Measurements from ENCODE around the gene CMTM1. TPM values are rescaled to one million over a fixed set of nuclear protein-coding genes. Genes with fewer than 3 reads are reported as not detected.

The CMTM1 gene
- 0.95 and 1.5 TPM in 2 replicates for total RNA-seq

DNA sequence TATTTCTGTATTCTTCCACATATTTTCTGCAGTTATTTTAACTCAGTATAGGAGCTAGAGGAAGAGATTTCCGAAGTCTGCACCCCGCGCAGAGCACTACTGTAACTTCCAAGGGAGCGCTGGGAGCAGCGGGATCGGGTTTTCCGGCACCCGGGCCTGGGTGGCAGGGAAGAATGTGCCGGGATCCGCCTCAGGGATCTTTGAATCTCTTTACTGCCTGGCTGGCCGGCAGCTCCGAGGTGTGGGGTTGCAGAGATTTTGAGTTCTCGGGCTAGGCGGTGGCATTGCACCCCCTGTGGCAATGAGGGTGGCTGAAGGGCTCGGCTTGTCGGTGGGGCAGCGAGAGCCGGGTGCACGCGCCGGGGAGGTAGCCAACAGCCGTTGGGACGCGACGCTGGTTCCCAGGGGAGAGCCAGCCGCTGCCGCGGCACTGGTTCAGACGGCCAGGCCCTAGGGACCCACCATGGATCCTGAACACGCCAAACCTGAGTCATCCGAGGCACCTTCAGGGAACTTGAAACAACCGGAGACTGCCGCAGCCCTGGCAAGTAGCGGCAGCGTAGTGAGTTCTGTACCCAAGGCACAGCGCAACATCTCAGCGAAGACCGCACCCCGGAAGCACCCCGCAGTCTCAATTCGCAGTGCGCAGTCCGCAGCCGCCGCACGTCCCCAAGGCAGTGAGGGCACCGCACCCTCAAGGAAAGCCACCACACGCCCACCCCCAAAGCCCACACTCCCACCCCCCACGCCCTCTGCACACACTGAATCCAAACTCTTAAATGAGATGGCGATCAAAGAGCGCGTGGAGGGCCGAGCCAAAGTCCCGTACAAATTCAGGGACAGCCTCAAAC, at the start of gene CMTM1:
Gene CMTM1 (plus strand): TSS at position 389 of the 851 bp plus-strand sequence. CDS start 75 bp downstream, at position 464.

GRCh38 chr16:66549284-66550131, 16.7 kb upstream of the CMTM1 start, which contains the start of gene TK2:
Gene TK2 (minus strand): TSS chr16:66550122. CDS start chr16:66550061, 61 bp downstream.

GRCh38 chr16:66552286-66553177, 13.7 kb upstream of the CMTM1 start, which contains the start of gene CKLF:
Gene CKLF (plus strand): TSS chr16:66552576. CDS start chr16:66552716, 140 bp downstream.

DNA sequence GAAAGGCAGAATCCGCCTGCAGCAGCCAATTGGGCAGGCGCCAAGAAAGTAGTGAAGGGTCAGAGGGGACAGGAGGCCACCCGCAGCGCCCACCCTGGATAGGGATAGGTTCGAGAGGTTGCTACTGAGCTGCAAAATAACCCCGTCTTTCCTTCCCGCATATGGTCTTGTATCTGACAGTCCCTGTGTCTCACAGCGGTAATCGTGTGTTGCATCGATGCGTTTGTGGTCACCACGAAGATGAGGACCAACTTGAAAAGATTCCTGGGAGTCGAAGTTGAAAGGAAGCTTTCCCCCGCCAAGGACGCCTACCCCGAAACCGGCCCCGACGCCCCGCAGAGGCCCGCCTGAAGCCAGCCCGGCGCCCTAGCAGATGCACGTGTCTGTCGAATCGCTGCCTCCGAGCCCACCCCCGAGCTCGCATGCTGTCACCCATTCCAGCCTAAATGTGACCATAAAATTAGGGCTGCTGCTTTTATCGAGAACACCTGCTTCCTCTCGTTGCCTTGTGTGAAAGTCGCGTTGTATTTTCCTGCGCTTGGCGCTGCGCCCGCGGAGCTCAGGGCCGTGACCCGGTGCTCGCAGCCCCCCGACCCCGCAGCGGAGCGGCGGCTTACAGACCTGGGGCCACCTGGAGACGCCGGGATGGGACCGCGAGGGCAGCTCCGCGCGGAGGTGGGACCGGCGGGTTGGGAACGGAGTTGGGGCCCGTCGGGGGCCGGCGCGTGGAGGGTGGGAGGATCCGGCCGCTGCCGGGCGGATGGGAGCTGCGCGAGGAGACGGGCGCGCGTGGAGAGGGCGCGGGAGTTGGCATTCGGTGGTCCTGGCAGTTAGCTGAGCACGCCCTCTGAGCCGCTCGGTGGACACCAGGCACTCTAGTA, 12.7 kb downstream of the CMTM1 start, which contains the start of gene CMTM2:
Gene CMTM2 (plus strand): TSS at position 813 of the 881 bp plus-strand sequence. CDS start 145 bp downstream, outside the sequence.

GRCh38 chr16:66604376-66605176, 38.3 kb downstream of the CMTM1 start, which contains the start of gene CMTM3:
Gene CMTM3 (plus strand): TSS chr16:66604704. CDS start chr16:66604806, 102 bp downstream.

Other genes starting within 250 kb of the CMTM1 start
- under 0.01 and 0.09 TPM in 2 replicates for gene CDH5, start 199.7 kb upstream of the CMTM1 start, total RNA-seq
- not detected in 2 replicates for gene BEAN1, start 139.1 kb upstream of the CMTM1 start, total RNA-seq
- gene TK2, start 16.3 kb upstream of the CMTM1 start, total RNA-seq, result 53.6 and 58.9 TPM in 2 replicates
- 38.0 and 53.3 TPM in 2 replicates for gene CKLF, start 13.9 kb upstream of the CMTM1 start, total RNA-seq
- not detected in 2 replicates for gene CMTM2, start 13.0 kb downstream of the CMTM1 start, total RNA-seq
- 5.4 and 8.8 TPM in 2 replicates for gene CMTM3, start 38.3 kb downstream of the CMTM1 start, total RNA-seq
- 3.5 and 6.5 TPM in 2 replicates for gene CMTM4, start 130.3 kb downstream of the CMTM1 start, total RNA-seq
- gene DYNC1LI2, start 185.2 kb downstream of the CMTM1 start, total RNA-seq, result 122 and 152 TPM in 2 replicates
- gene TERB1, start 235.1 kb downstream of the CMTM1 start, total RNA-seq, result under 0.01 and 0.09 TPM in 2 replicates